AG09309 (cell line): ENCODE results near the gene TUBB.

Experiments
- DNase-seq: peaks from one replicate; pipeline ENCODE4 v3.0.0-alpha.2; 2010; ENCODE audit warnings: low read depth
- H3K4me3 ChIP-seq: 2 replicates; pipeline ENCODE4 v1.5.1; 2011; ENCODE audit warnings: mild to moderate bottlenecking, low read depth, low read length, moderate library complexity; ENCODE audit not compliant: control insufficient read depth
- CTCF ChIP-seq: IDR thresholded peaks from 2 replicates; pipeline ENCODE4 v1.5.1; 2011; ENCODE audit warnings: mild to moderate bottlenecking, low read depth, low read length, inconsistent platforms; ENCODE audit not compliant: insufficient read depth, control insufficient read depth; ENCODE audit errors: missing control alignments

TUBB gene

GRCh38 chr6:30742316-30743098, 22.4 kb downstream of the TUBB start, which contains the start of gene FLOT1:
FLOT1 (minus strand) TSS chr6:30742687; CDS start chr6:30742189, 498 bp downstream.
- peak; percentile 94 for DNase-seq
- TF ChIP-seq CTCF: no peak

DNA sequence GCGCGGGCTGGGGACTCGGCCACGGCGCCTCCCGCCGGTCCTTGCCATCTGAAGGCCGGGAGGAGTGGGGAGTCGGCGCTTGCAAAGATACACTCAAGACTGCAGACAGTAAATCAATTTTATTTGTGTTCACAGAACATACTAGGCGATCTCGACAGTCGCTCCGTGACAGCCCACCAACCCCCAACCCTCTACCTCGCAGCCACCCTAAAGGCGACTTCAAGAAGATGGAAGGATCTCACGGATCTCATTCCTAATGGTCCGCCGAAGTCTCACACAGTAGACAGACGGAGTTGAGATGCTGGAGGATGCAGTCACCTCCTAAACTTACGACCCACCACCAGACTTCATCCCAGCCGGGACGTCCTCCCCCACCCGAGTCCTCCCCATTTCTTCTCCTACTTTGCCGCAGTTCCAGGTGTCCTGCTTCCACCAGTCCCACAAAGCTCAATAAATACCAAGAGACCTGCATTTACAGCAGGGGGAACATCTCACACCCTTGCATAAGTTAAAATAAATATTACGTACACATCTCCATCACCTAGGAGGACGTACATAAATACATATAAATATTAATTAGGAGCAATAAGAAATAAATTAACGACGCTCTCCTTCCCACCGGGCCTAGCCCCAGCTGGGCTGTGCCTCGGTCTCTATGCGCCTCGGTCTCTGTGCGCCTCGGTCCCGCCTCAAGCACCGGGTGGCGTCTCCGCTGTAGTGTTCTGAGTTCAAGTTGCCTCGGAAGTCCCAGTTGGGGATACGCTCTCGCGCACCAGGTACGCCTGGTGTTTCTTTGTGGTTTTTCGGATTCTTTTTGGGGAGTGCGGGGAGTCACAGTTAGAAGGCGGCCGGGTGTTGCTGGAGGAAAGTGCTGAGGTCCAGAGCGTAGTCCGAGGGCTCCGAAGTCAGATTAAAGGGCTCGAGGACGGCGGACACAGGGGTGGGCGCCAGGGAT, 23.2 kb downstream of the TUBB start:
- H3K4me3 ChIP-seq: peak overlapping the region; percentile 74
- DNase-seq: no peak
- TF ChIP-seq CTCF: peak; percentile 4

More at GRCh38 chr6:30742316-30743098, 22.4 kb downstream of the TUBB start, which contains the start of gene FLOT1:
- H3K4me3 ChIP-seq: peak within 1 kb of the TSS; percentile 74

DNA sequence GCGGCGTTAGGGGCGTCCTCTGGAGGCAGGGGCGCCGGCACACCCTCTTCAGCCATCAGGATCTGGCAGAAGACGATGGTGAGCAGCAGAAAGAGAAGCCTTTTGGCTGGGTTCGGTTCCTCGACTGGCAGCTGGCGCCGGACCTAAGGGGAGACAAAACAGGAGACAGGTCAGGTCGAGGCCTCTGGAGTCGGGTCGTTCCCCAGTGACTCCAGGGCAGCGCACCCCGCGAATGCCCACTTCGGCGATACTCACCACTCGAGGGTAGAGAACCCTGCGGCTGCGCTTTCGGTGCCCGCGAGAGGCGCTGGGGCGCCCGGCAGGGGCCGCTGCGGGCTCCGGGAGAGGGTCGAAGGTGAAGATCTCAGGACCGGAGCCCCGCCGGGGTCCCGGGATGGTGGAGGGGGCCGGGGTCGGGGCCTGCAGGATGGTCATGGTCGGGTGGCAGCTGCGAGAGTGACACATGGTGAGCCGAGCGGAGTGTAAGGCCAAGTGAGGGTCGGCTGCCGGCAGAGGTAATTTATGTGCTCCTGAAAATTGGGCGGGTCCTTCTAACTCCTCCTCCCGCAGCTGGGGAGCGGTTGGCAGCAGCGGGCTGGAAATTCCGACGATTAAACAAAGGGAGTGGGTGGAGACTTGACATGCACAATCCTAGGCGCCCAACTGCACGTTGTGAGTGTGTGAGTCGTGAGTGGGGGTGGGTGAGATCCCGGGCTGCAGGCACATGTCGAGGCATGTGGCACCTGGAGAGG, 24.1 kb downstream of the TUBB start, which contains the start of gene IER3:
IER3 (minus strand) TSS at position 494 of the 752 bp plus-strand sequence; CDS start at position 465, 29 bp downstream.
- peak; percentile 68 for TF ChIP-seq CTCF
- peak within 1 kb of the TSS; percentile 74 for H3K4me3 ChIP-seq
- peak; percentile 69 for DNase-seq

GRCh38 chr6:30747300-30747687, 27.1 kb downstream of the TUBB start:
- H3K4me3 ChIP-seq: no peak overlapping the region
- no peak for DNase-seq
- TF ChIP-seq CTCF: no peak

DNA sequence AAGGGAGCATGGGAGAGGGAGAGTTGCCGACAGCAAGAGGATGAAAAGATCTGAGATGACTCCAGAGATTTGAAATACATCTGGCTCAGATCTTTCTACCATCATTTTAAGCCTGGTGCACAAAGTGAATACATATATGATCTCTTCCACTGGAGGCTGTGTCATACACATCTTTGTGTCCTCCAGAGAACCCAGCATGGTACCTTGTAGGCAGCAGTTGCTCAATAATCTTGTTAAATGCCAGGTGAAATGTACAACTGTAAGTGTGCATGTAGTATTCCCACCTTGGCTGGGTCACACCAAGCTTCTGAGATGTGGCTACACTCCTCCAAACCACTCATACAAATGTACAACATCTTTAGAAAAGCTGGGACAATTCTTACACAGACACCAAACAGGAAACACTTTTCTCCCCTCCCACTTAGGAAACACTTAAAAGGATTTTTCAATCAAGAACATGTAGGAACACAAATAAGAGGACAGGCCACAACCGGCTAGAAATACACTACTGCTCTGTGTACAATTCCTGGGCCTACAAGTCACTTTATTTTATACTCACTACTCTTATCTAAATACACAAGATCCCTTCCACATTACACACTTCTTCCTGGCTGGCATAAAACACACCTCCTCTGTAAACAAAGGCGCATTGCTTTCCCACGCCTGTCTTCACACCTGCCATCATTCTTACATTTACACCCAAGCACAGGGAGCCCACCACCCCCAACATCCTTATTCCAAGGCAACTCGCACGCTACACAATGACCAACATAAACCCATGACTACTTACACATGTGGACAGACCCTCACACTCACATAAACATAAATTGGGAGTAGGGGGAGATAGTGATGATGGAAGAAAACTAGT, 28.0 kb downstream of the TUBB start:
- TF ChIP-seq CTCF: no peak
- DNase-seq: no peak
- H3K4me3 ChIP-seq: no peak overlapping the region
